GM12875 (cell line): ENCODE results near the gene NUP133.

Experiments used
- H3K4me3 ChIP-seq: one replicate; pipeline ENCODE4 v1.5.1; 2011; ENCODE audit warnings: low read depth, low read length, control low read depth
- CTCF ChIP-seq: IDR thresholded peaks from 2 replicates; pipeline ENCODE4 v1.5.1; 2011; ENCODE audit warnings: low read depth, mild to moderate bottlenecking, control low read depth, inconsistent platforms, low read length, moderate library complexity, borderline replicate concordance; ENCODE audit not compliant: insufficient read depth

The NUP133 gene

GRCh38 chr1:229507951-229508822 lies at the start of gene NUP133:
NUP133 (minus strand) TSS chr1:229508341; CDS start chr1:229508249, 92 bp downstream.
- H3K4me3 ChIP-seq: peak within 1 kb of the TSS; percentile 95
- no peak for TF ChIP-seq CTCF

- no peak for TF ChIP-seq CTCF
- H3K4me3 ChIP-seq: peak overlapping the region; percentile 76
Observed at GRCh38 chr1:229557200-229557850, 49.2 kb upstream of the NUP133 start.

- no peak overlapping the region for H3K4me3 ChIP-seq
- TF ChIP-seq CTCF: no peak
Observed at GRCh38 chr1:229554886-229555621, 46.9 kb upstream of the NUP133 start.

GRCh38 chr1:229553621-229554130 lies 45.5 kb upstream of the NUP133 start:
- no peak for TF ChIP-seq CTCF

GRCh38 chr1:229552732-229553131 lies 44.6 kb upstream of the NUP133 start:
- no peak for TF ChIP-seq CTCF
- H3K4me3 ChIP-seq: no peak overlapping the region

More at GRCh38 chr1:229553621-229554130, 45.5 kb upstream of the NUP133 start:
- H3K4me3 ChIP-seq: no peak overlapping the region

- no peak for TF ChIP-seq CTCF
- H3K4me3 ChIP-seq: no peak overlapping the region
Observed at GRCh38 chr1:229550812-229551567, 42.8 kb upstream of the NUP133 start.
